ENCODE measurements around the gene ZNF576. TPM values are rescaled to one million over a fixed set of nuclear protein-coding genes. Genes with fewer than 3 reads are reported as not detected.

The ZNF576 gene
- total and polyA plus RNA-seq, 2 of the 13 experiments (the other 11 are each of a cell fraction or from before 2014, with no cell fraction given): 7.2 to 9.6 TPM

DNA sequence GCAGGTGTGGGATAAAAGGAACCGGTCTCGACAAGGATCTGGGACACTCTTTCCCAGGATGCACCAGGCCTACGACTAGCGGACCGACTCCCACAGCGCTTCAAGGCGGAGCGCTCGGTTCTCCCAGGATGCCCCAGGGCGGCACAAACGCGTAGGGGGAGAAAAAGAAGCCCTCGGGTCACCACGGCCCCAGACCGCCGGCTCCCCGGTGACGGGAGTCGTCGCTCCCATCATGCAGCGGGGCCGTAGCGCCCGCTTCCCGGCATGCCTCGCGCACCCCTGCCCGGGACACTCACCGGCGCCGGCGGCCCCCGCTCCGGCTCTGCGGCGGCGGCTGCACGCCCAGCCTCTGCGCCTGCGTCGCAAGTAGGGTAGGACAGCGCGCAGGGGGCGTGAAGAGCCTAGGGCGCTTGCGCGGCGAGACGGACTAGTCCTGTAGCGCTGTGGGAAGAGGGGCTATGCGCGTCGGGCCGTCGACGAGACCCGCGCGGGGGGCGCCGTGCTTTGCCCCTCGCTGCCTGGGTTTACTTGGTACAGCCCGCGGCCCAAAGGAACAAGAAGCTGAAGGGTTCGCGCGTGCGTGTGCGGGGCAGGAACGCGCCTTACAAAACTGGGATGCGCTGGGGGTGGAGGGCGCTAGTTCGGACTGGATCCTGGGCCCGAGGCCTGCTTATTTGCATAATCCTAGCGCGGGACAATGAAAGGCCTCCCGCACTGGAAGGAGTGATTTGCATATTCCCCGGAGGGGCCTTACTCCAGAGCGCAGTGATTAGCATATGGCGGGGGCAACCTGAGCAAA, 23.1 kb downstream of the ZNF576 start, which contains the start of gene ZNF428 (continued):
- TF ChIP-seq SRSF9 (IDR thresholded peaks at IDR 0.05; ENCODE audit: borderline replicate concordance, insufficient read depth, low read depth, low read length, poor library complexity, severe bottlenecking) (no peak), PPARG (CRISPR knock-in tag; conservative IDR thresholded peaks at IDR 0.05) (no peak), NFE2L1 (CRISPR knock-in tag; IDR thresholded peaks at IDR 0.05; ENCODE audit: borderline replicate concordance) (peak; percentile 83), ESRRA (CRISPR knock-in tag; IDR thresholded peaks at IDR 0.05; ENCODE audit: low read depth) (peak; percentile 63; the same call in 1 of the 2 replicates), CCAR2 (optimal IDR thresholded peaks at IDR 0.05; ENCODE audit: low read depth, low read length) (no peak), AHR (CRISPR knock-in tag; IDR thresholded peaks at IDR 0.05) (peak; percentile 82; the same call in 1 of the 2 replicates), ZNF773 (CRISPR knock-in tag; IDR thresholded peaks at IDR 0.05; ENCODE audit: borderline replicate concordance) (peak; percentile 90; the same call in 1 of the 2 replicates), ZNF205 (CRISPR knock-in tag; IDR thresholded peaks at IDR 0.05) (no peak), HDAC1 (CRISPR knock-in tag; IDR thresholded peaks at IDR 0.05) (peak; percentile 77; the same call in 1 of the 2 replicates), GTF3A (CRISPR knock-in tag; conservative IDR thresholded peaks at IDR 0.05) (0 out of 2 replicates have a peak, but pooled peaks have one; percentile 26), ZNF101 (CRISPR knock-in tag; IDR thresholded peaks at IDR 0.05; ENCODE audit: borderline replicate concordance, low read depth) (0 out of 2 replicates have a peak, but pooled peaks have one; percentile 87), TOPORS (CRISPR knock-in tag; IDR thresholded peaks at IDR 0.05) (peak; percentile 78; the same call in 1 of the 2 replicates)
- TF ChIP-seq, protein P1, sequence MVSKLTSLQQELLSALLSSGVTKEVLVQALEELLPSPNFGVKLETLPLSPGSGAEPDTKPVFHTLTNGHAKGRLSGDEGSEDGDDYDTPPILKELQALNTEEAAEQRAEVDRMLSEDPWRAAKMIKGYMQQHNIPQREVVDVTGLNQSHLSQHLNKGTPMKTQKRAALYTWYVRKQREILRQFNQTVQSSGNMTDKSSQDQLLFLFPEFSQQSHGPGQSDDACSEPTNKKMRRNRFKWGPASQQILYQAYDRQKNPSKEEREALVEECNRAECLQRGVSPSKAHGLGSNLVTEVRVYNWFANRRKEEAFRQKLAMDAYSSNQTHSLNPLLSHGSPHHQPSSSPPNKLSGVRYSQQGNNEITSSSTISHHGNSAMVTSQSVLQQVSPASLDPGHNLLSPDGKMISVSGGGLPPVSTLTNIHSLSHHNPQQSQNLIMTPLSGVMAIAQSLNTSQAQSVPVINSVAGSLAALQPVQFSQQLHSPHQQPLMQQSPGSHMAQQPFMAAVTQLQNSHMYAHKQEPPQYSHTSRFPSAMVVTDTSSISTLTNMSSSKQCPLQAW (CRISPR knock-in tag; IDR thresholded peaks at IDR 0.05): peak; percentile 32; the same call in 1 of the 2 replicates
- TF ChIP-seq, protein P2, sequence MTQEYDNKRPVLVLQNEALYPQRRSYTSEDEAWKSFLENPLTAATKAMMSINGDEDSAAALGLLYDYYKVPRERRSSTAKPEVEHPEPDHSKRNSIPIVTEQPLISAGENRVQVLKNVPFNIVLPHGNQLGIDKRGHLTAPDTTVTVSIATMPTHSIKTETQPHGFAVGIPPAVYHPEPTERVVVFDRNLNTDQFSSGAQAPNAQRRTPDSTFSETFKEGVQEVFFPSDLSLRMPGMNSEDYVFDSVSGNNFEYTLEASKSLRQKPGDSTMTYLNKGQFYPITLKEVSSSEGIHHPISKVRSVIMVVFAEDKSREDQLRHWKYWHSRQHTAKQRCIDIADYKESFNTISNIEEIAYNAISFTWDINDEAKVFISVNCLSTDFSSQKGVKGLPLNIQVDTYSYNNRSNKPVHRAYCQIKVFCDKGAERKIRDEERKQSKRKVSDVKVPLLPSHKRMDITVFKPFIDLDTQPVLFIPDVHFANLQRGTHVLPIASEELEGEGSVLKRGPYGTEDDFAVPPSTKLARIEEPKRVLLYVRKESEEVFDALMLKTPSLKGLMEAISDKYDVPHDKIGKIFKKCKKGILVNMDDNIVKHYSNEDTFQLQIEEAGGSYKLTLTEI (CRISPR knock-in tag; conservative IDR thresholded peaks at IDR 0.05): no peak
- TF ChIP-seq, protein P3, sequence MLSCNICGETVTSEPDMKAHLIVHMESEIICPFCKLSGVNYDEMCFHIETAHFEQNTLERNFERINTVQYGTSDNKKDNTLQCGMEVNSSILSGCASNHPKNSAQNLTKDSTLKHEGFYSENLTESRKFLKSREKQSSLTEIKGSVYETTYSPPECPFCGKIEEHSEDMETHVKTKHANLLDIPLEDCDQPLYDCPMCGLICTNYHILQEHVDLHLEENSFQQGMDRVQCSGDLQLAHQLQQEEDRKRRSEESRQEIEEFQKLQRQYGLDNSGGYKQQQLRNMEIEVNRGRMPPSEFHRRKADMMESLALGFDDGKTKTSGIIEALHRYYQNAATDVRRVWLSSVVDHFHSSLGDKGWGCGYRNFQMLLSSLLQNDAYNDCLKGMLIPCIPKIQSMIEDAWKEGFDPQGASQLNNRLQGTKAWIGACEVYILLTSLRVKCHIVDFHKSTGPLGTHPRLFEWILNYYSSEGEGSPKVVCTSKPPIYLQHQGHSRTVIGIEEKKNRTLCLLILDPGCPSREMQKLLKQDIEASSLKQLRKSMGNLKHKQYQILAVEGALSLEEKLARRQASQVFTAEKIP (CRISPR knock-in tag; IDR thresholded peaks at IDR 0.05; ENCODE audit: borderline replicate concordance): no peak
- TF ChIP-seq, protein P4, sequence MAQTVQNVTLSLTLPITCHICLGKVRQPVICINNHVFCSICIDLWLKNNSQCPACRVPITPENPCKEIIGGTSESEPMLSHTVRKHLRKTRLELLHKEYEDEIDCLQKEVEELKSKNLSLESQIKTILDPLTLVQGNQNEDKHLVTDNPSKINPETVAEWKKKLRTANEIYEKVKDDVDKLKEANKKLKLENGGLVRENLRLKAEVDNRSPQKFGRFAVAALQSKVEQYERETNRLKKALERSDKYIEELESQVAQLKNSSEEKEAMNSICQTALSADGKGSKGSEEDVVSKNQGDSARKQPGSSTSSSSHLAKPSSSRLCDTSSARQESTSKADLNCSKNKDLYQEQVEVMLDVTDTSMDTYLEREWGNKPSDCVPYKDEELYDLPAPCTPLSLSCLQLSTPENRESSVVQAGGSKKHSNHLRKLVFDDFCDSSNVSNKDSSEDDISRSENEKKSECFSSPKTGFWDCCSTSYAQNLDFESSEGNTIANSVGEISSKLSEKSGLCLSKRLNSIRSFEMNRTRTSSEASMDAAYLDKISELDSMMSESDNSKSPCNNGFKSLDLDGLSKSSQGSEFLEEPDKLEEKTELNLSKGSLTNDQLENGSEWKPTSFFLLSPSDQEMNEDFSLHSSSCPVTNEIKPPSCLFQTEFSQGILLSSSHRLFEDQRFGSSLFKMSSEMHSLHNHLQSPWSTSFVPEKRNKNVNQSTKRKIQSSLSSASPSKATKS (CRISPR knock-in tag; IDR thresholded peaks at IDR 0.05): no peak
